Measurements from ENCODE around the gene FBXW5.

Gene FBXW5

GRCh38 chr9:136928591-136928990 lies 15.9 kb downstream of the FBXW5 start:
- no peak for DNase-seq

GRCh38 chr9:136927343-136928271 lies 16.9 kb downstream of the FBXW5 start:
- no peak for DNase-seq

GRCh38 chr9:136926749-136927148 lies 17.8 kb downstream of the FBXW5 start:
- DNase-seq: no peak

GRCh38 chr9:136926154-136926704 lies 18.3 kb downstream of the FBXW5 start:
- no peak for DNase-seq

GRCh38 chr9:136925414-136926153 lies 19.0 kb downstream of the FBXW5 start:
- DNase-seq: no peak

- peak; percentile 44 for DNase-seq
Observed at GRCh38 chr9:136923881-136924280, 20.7 kb downstream of the FBXW5 start.

- DNase-seq: no peak
Observed at GRCh38 chr9:136922540-136922939, 22.0 kb downstream of the FBXW5 start.

- no peak for DNase-seq
Observed at GRCh38 chr9:136921718-136922117, 22.8 kb downstream of the FBXW5 start.

GRCh38 chr9:136921307-136921706 lies 23.2 kb downstream of the FBXW5 start:
- no peak for DNase-seq

GRCh38 chr9:136920734-136921231 lies 23.8 kb downstream of the FBXW5 start:
- no peak for DNase-seq

GRCh38 chr9:136920069-136920468 lies 24.5 kb downstream of the FBXW5 start:
- DNase-seq: no peak

GRCh38 chr9:136917902-136918301 lies 26.6 kb downstream of the FBXW5 start:
- no peak for DNase-seq

GRCh38 chr9:136916330-136917184 lies 28.0 kb downstream of the FBXW5 start:
- DNase-seq: no peak

- no peak for DNase-seq
Observed at GRCh38 chr9:136915632-136916329, 28.8 kb downstream of the FBXW5 start.

- DNase-seq: no peak
Observed at GRCh38 chr9:136913701-136914438, 30.7 kb downstream of the FBXW5 start.

GRCh38 chr9:136910901-136911245 lies 33.7 kb downstream of the FBXW5 start:
- no peak for DNase-seq

GRCh38 chr9:136910197-136910900 lies 34.2 kb downstream of the FBXW5 start:
- no peak for DNase-seq

GRCh38 chr9:136907011-136907914 lies 37.3 kb downstream of the FBXW5 start:
- no peak for DNase-seq

GRCh38 chr9:136906266-136906665 lies 38.3 kb downstream of the FBXW5 start:
- DNase-seq: no peak
